PC-9 (cell line): ENCODE data around the gene EFTUD2. TPM values are rescaled to one million over a fixed set of nuclear protein-coding genes. Genes with fewer than 3 reads are reported as not detected.

Source experiments
- BruUV-seq: library from RNA; stranded (reverse); fragments of 400-500 nt; replicated peaks from 2 replicates; lab custom pipeline; 2021; lab: Mats Ljungman, UMichigan
- CTCF ChIA-PET: fragments of 300-600 bp; sonication (Branson Sonifier 250); formaldehyde crosslinking; loops from one replicate; lab custom pipeline; 2022; ENCODE audit warnings: antibody characterized with exemption; lab: Charles Lee
- POLR2A ChIA-PET: fragments of 300-600 bp; sonication (Branson Sonifier 250); formaldehyde crosslinking; loops from one replicate; lab custom pipeline; 2022; ENCODE audit warnings: antibody characterized with exemption; ENCODE audit not compliant: unreplicated experiment; lab: Charles Lee
- DNase-seq, 2 experiments: peaks; one replicate each; pipeline versions ENCODE4 v3.0.0 to v3.0.0-alpha.2; 2015 to 2022; ENCODE audit warnings: mixed read lengths in 1 of 2
- H2AFZ ChIP-seq: fragments of 200-600 bp; sonication (generic); 2 replicates; pipeline ENCODE4 v1.8.1; 2017; ENCODE audit warnings: antibody characterized with exemption
- H3F3A ChIP-seq: fragments of 200-600 bp; sonication (generic); 2 replicates; pipeline ENCODE4 v1.8.1; 2017; ENCODE audit warnings: antibody characterized with exemption, mild to moderate bottlenecking, low read depth; ENCODE audit not compliant: insufficient read depth
- H3K27ac ChIP-seq: fragments of 200-600 bp; sonication (generic); 2 replicates; pipeline ENCODE4 v1.6.1; 2016; ENCODE audit warnings: mixed run types
- H3K27me3 ChIP-seq: fragments of 200-600 bp; sonication (generic); 2 replicates; pipeline ENCODE4 v1.6.1; 2016; ENCODE audit warnings: low read depth, mixed run types; ENCODE audit not compliant: insufficient read depth
- H3K36me3 ChIP-seq: fragments of 200-600 bp; sonication (generic); 2 replicates; pipeline ENCODE4 v1.6.1; 2016; ENCODE audit warnings: low read depth, mixed run types
- H3K4me1 ChIP-seq: fragments of 200-600 bp; sonication (generic); replicated peaks from 2 replicates; pipeline ENCODE4 v1.6.1; 2016; ENCODE audit warnings: mixed run types; ENCODE audit not compliant: insufficient read depth
- H3K4me2 ChIP-seq: fragments of 200-600 bp; sonication (generic); 2 replicates; pipeline ENCODE4 v1.6.1; 2017; ENCODE audit warnings: mixed run types
- H3K4me3 ChIP-seq: fragments of 200-600 bp; sonication (generic); 2 replicates; pipeline ENCODE4 v1.6.1; 2016; ENCODE audit warnings: mixed run types
- H3K79me2 ChIP-seq: fragments of 200-600 bp; sonication (generic); 2 replicates; pipeline ENCODE4 v1.6.1; 2017; ENCODE audit warnings: low read depth, mixed run types
- H3K9me2 ChIP-seq: fragments of 200-600 bp; sonication (generic); 2 replicates; pipeline ENCODE4 v1.8.1; 2017; ENCODE audit warnings: mild to moderate bottlenecking; ENCODE audit not compliant: insufficient read depth
- H3K9me3 ChIP-seq: fragments of 200-600 bp; sonication (generic); 2 replicates; pipeline ENCODE4 v1.8.1; 2016; ENCODE audit warnings: low read depth; ENCODE audit not compliant: insufficient read depth
- H4K20me1 ChIP-seq: fragments of 200-600 bp; sonication (generic); 2 replicates; pipeline ENCODE4 v1.8.1; 2017; ENCODE audit not compliant: insufficient read depth
- EZH2 ChIP-seq: fragments of 200-600 bp; sonication (generic); IDR thresholded peaks from 2 replicates; pipeline ENCODE4 v1.8.0; 2017; ENCODE audit warnings: antibody characterized with exemption, low read depth
- intact Hi-C: fragments of 100-400 bp; cut with micrococcal nuclease; formaldehyde crosslinking; loops from one replicate; pipeline ENCODE4 v1.10.0; 2022; ENCODE audit not compliant: unreplicated experiment
- total RNA-seq: library from RNA; stranded (reverse); gene quantifications from 2 replicates; pipeline ENCODE4 v1.2.3, GENCODE V29; 2021
- TF ChIP-seq, protein P1 (sequence below): fragments of 200-600 bp; sonication (generic); conservative IDR thresholded peaks from 2 replicates; pipeline ENCODE4 v1.6.1; 2017; ENCODE audit warnings: mixed run types, antibody characterized with exemption, mild to moderate bottlenecking, moderate library complexity

EFTUD2 gene
- total RNA-seq, 1 experiment from 2014 or later, result 126 TPM

DNA sequence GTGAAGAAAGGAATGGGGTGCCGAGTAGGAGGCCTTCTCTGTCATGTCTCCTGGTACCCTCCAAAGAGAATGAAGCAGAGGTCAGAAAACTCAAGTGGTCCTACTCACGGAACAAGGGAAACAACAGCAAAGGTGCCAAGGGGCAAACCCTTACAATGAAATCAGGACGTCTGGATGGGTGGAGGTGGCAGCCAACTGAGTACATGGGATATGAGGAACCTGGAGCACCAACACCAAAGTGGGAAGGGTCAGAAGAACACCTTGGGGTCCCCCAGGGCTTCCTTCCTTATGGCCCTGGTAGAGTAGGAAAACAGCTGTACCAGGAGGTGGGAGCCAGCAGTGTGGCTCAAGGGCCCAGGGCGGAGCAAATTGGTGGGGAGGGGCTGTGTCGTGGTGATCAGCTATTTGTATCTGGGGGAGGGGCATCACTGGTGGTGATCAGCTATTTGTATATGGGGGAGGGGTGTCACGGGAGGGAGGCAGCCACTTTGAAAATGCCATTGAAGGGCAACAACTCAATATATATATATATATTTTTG, 50.9 kb downstream of the EFTUD2 start:
- BruUV-seq, result no TSS peak
- Histone ChIP-seq H3K27me3 (no peaks in the 10 kb centered on the region), H3K27ac (no peak overlapping the region), H3K4me2 (no peak overlapping the region), H3K79me2 (no peaks in the 10 kb centered on the region), H4K20me1 (no peaks in the 10 kb centered on the region), H3K9me3 (no peaks in the 10 kb centered on the region), H3K4me3 (no peak overlapping the region), H3K36me3 (peaks cover 8% of the 10 kb centered on the region), H3K9me2 (no peaks in the 10 kb centered on the region), H3K4me1 (no peaks in the 10 kb centered on the region), H3F3A (peaks cover 10% of the 10 kb centered on the region; the same call in 1 of the 2 replicates), H2AFZ (no peak overlapping the region)
- POLR2A ChIA-PET, result no interaction called here
- DNase-seq, result no peak
- CTCF ChIA-PET, result no interaction called here
- TF ChIP-seq, protein P1, sequence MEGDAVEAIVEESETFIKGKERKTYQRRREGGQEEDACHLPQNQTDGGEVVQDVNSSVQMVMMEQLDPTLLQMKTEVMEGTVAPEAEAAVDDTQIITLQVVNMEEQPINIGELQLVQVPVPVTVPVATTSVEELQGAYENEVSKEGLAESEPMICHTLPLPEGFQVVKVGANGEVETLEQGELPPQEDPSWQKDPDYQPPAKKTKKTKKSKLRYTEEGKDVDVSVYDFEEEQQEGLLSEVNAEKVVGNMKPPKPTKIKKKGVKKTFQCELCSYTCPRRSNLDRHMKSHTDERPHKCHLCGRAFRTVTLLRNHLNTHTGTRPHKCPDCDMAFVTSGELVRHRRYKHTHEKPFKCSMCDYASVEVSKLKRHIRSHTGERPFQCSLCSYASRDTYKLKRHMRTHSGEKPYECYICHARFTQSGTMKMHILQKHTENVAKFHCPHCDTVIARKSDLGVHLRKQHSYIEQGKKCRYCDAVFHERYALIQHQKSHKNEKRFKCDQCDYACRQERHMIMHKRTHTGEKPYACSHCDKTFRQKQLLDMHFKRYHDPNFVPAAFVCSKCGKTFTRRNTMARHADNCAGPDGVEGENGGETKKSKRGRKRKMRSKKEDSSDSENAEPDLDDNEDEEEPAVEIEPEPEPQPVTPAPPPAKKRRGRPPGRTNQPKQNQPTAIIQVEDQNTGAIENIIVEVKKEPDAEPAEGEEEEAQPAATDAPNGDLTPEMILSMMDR, result no peak
- no peak for TF ChIP-seq EZH2
- intact Hi-C loops, result no loop called here

DNA sequence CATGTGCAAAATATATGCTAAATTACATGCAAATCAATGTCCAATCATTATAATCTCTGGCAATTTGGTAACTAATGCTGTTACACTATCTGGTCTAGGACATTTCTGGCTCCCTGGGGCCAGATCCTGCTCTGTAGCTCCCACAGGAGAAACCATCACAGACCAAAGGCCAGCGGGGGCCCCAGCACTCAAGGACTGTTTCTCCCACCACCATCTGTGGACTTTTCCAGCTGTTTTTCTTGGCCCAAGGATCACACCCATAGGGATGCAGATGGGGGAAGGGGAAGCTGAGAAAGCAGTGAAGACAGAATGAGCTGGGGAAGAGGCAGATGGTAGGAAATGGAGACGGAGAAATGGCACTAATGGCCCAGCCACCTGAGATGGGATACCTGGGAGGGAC, 51.7 kb downstream of the EFTUD2 start, which contains the start of gene HIGD1B:
HIGD1B (plus strand) TSS at position 298 of the 400 bp plus-strand sequence. CDS start 270 bp downstream, outside the sequence.
- H3F3A ChIP-seq, result peaks cover 10% of the 10 kb centered on the region; the same call in 1 of the 2 replicates
- H2AFZ ChIP-seq, result no peak within 1 kb of the TSS
- H3K27ac ChIP-seq, result no peak within 1 kb of the TSS
- CTCF ChIA-PET, result no interaction called here
- peaks cover 7% of the 10 kb centered on the region for H3K36me3 ChIP-seq
- no peaks in the 10 kb centered on the region for H3K4me1 ChIP-seq
- H3K27me3 ChIP-seq, result no peaks in the 10 kb centered on the region
- intact Hi-C loops, result no loop called here
- TF ChIP-seq, protein P1, result no peak
- TF ChIP-seq EZH2, result no peak
- H3K9me3 ChIP-seq, result no peaks in the 10 kb centered on the region
- H3K9me2 ChIP-seq, result no peaks in the 10 kb centered on the region
- no peaks in the 10 kb centered on the region for H3K79me2 ChIP-seq
- no peak for DNase-seq
- H4K20me1 ChIP-seq, result no peaks in the 10 kb centered on the region
- BruUV-seq, result no TSS peak
- POLR2A ChIA-PET, result no interaction called here
- no peak within 1 kb of the TSS for H3K4me2 ChIP-seq
- H3K4me3 ChIP-seq, result no peak within 1 kb of the TSS

DNA sequence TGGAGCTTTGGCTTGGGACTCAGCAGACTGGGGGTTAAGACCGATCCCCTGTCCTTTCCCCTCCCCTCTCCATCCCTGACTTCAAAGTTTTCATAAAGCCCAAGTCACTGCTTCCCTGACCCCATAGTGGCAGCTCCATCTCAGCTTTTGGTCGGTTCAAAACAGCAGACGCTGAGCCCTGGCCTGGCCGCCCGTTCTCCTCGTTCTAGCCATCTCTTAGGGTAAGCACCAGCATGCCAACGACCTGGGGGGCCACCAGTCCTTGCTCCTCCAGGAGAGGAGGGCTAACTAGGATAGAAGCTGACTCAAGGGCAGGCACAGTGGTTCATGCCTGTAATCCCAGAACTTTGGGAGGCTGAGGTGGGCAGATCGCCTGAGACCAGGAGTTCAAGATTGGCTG, 53.0 kb downstream of the EFTUD2 start:
- intact Hi-C loops, result no loop called here

More for the DNA sequence above, 53.0 kb downstream of the EFTUD2 start:
- BruUV-seq, result no TSS peak
- H3K36me3 ChIP-seq, result no peaks in the 10 kb centered on the region
- H4K20me1 ChIP-seq, result no peaks in the 10 kb centered on the region
- H3K27me3 ChIP-seq, result no peaks in the 10 kb centered on the region
- no peak overlapping the region for H3K27ac ChIP-seq
- H3K4me1 ChIP-seq, result no peaks in the 10 kb centered on the region
- peaks cover 6% of the 10 kb centered on the region; the same call in 1 of the 2 replicates for H3F3A ChIP-seq
- no peak for DNase-seq
- no peaks in the 10 kb centered on the region for H3K79me2 ChIP-seq
- H3K4me3 ChIP-seq, result no peak overlapping the region
- H2AFZ ChIP-seq, result no peak overlapping the region
- TF ChIP-seq, protein P1, result no peak
- no peak for TF ChIP-seq EZH2
- H3K9me2 ChIP-seq, result no peaks in the 10 kb centered on the region
- no peaks in the 10 kb centered on the region for H3K9me3 ChIP-seq
- ChIA-PET POLR2A (no interaction called here), CTCF (no interaction called here)
- H3K4me2 ChIP-seq, result no peak overlapping the region
